Endothelial cell of umbilical vein (primary cell): ENCODE results near the gene CYP27C1. TPM values are rescaled to one million over a fixed set of nuclear protein-coding genes. Genes with fewer than 3 reads are reported as not detected.

ENCODE experiments used
- BruUV-seq: library from RNA; stranded (reverse); fragments of 400-500 nt; replicated peaks from 2 replicates; lab custom pipeline; 2021; lab: Mats Ljungman, UMichigan
- CTCF ChIA-PET: fragments of 300-600, 350-600 bp; sonication (Branson Sonifier 250); formaldehyde crosslinking; loops from one replicate; lab custom pipeline; 2021; ENCODE audit warnings: antibody characterized with exemption, inconsistent platforms; lab: Charles Lee
- POLR2A ChIA-PET: fragments of 300-600, 350-600 bp; sonication (Branson Sonifier 250); formaldehyde crosslinking; loops from one replicate; lab custom pipeline; 2021; ENCODE audit warnings: antibody characterized with exemption, inconsistent platforms; lab: Charles Lee
- DNase-seq: peaks from one replicate; pipeline ENCODE4 v3.0.0-alpha.2; 2011; ENCODE audit warnings: low read depth, low spot score
- FAIRE-seq: peaks from 2 replicates; lab custom pipeline; 2011; peaks lifted over from hg19 to GRCh38; lab: Jason Lieb, UNC
- H2AFZ ChIP-seq: 2 replicates; pipeline ENCODE4 v1.6.0; 2012; ENCODE audit warnings: low read depth, low read length, control low read depth, inconsistent platforms
- H3K27ac ChIP-seq: 2 replicates; pipeline ENCODE4 v1.5.1; 2011; ENCODE audit warnings: low read depth, mild to moderate bottlenecking, control low read depth, low read length, moderate library complexity; ENCODE audit not compliant: insufficient read depth
- H3K27me3 ChIP-seq, 2 experiments: 2 replicates each; pipeline versions ENCODE4 v1.6.0 to v1.6.1; 2011; ENCODE audit warnings: low read length in 2 of 2, mixed read lengths in 1 of 2; ENCODE audit not compliant: control insufficient read depth in 2 of 2, insufficient read depth in 2 of 2
- H3K36me3 ChIP-seq, 2 experiments: 2 replicates in 1 of 2; 3 replicates in 1 of 2; pipeline ENCODE4 v1.5.1; 2011; ENCODE audit warnings: low read length in 2 of 2, mild to moderate bottlenecking in 1 of 2, moderate library complexity in 1 of 2; ENCODE audit not compliant: control insufficient read depth in 2 of 2, insufficient read depth in 2 of 2; ENCODE audit errors: extremely low read depth in 1 of 2
- H3K4me1 ChIP-seq: 3 replicates; pipeline ENCODE4 v1.5.1; 2011; ENCODE audit warnings: mild to moderate bottlenecking, low read length; ENCODE audit not compliant: control insufficient read depth, insufficient read depth; ENCODE audit errors: extremely low read depth
- H3K4me2 ChIP-seq: 2 replicates; pipeline ENCODE4 v1.6.1; 2011; ENCODE audit warnings: low read length, control low read depth, mixed read lengths; ENCODE audit not compliant: insufficient read depth
- H3K4me3 ChIP-seq, 3 experiments: fragments of 200-600 bp in 1 of 3; sonication (generic), shearing (Covaris generic) in 1 of 3; replicated peaks in 1 of 3; 2 replicates each; pipeline ENCODE4 v1.5.1; 2011 to 2016; ENCODE audit warnings: control low read depth in 3 of 3, low read length in 3 of 3, mild to moderate bottlenecking in 2 of 3, inconsistent platforms in 1 of 3, low read depth in 1 of 3, moderate library complexity in 1 of 3; ENCODE audit not compliant: insufficient read depth in 1 of 3
- H3K79me2 ChIP-seq: 2 replicates; pipeline ENCODE4 v1.6.0; 2012; ENCODE audit warnings: low read length, inconsistent platforms; ENCODE audit not compliant: control insufficient read depth, insufficient read depth
- H3K9ac ChIP-seq: replicated peaks from 2 replicates; pipeline ENCODE3; 2011; ENCODE audit warnings: low read length, control low read depth; ENCODE audit not compliant: insufficient read depth; ENCODE audit errors: extremely low read depth
- H3K9me1 ChIP-seq: replicated peaks from 3 replicates; pipeline ENCODE4 v1.6.0; 2011; ENCODE audit warnings: mild to moderate bottlenecking, low read length; ENCODE audit not compliant: control insufficient read depth, insufficient read depth; ENCODE audit errors: extremely low read depth
- H3K9me3 ChIP-seq: replicated peaks from 2 replicates; pipeline ENCODE4 v1.5.1; 2012; ENCODE audit warnings: low read length, inconsistent platforms; ENCODE audit not compliant: control insufficient read depth, insufficient read depth
- H4K20me1 ChIP-seq: replicated peaks from 2 replicates; pipeline ENCODE3; 2011; ENCODE audit warnings: mild to moderate bottlenecking, low read length; ENCODE audit not compliant: control insufficient read depth, insufficient read depth; ENCODE audit errors: extremely low read depth
- EZH2 ChIP-seq: IDR thresholded peaks from 2 replicates; pipeline ENCODE4 v1.6.1; 2012; ENCODE audit warnings: borderline replicate concordance, low read depth, mild to moderate bottlenecking, moderate library complexity, low read length, inconsistent platforms; ENCODE audit not compliant: severe bottlenecking
- FOS ChIP-seq: IDR thresholded peaks from 2 replicates; pipeline ENCODE4 v1.6.1; 2011; ENCODE audit warnings: mild to moderate bottlenecking, low read length, moderate library complexity, borderline replicate concordance; ENCODE audit not compliant: insufficient read depth
- GATA2 ChIP-seq: IDR thresholded peaks from 2 replicates; pipeline ENCODE4 v1.7.0; 2011; ENCODE audit warnings: low read depth, mild to moderate bottlenecking, moderate library complexity, mixed read lengths, low read length; ENCODE audit not compliant: insufficient read length, insufficient read depth
- JUN ChIP-seq: IDR thresholded peaks from 2 replicates; pipeline ENCODE4 v1.6.1; 2011; ENCODE audit warnings: borderline replicate concordance, low read depth; ENCODE audit not compliant: insufficient read length, insufficient read depth
- MYC ChIP-seq: IDR thresholded peaks from one replicate; pipeline ENCODE4 v1.6.1; 2011; ENCODE audit warnings: mild to moderate bottlenecking, low read depth, low read length
- POLR2A ChIP-seq: IDR thresholded peaks from 2 replicates; pipeline ENCODE4 v1.6.1; 2012; ENCODE audit warnings: low read depth, mild to moderate bottlenecking, control low read depth, low read length
- POLR2AphosphoS5 ChIP-seq: IDR thresholded peaks from 2 replicates; pipeline ENCODE4 v1.6.1; 2012; ENCODE audit warnings: low read depth, mild to moderate bottlenecking, control low read depth, low read length, moderate library complexity; ENCODE audit not compliant: insufficient read depth
- dilution Hi-C: fragments of 300-500 bp; cut with MboI; formaldehyde crosslinking; loops from one replicate; pipeline ENCODE4 v1.15.0; 2019; ENCODE audit warnings: low sequenced_read_pairs; ENCODE audit not compliant: extremely low pct_ligation_motif_present
- intact Hi-C: fragments of 100-400 bp; cut with micrococcal nuclease; formaldehyde crosslinking; loops from one replicate; pipeline ENCODE4 v1.10.0; 2022
- polyA plus RNA-seq, 4 experiments: library from polyadenylated mRNA; depleted of rRNA in 3 of 4; stranded (reverse) in 3 of 4; unstranded in 1 of 4; fragments of >200 nt; gene quantifications; 2 replicates each; pipeline versions ENCODE4 v1.2.1 to v1.2.3, GENCODE V29; 2011 to 2012; ENCODE audit warnings: missing spikeins in 1 of 4
- total RNA-seq: library from RNA; stranded (reverse); gene quantifications from 2 replicates; pipeline ENCODE4 v1.2.3, GENCODE V29; 2021
- TF ChIP-seq, protein P1 (sequence below), 2 donors: IDR thresholded peaks; 1 replicate in 1 of 2; 2 replicates in 1 of 2; pipeline ENCODE4 v1.5.1; 2011; ENCODE audit warnings: low read length in 2 of 2, mild to moderate bottlenecking in 2 of 2, moderate library complexity in 2 of 2, control low read depth in 1 of 2, inconsistent platforms in 1 of 2, low read depth in 1 of 2; ENCODE audit not compliant: insufficient read depth in 1 of 2; ENCODE audit errors: extremely low read depth in 1 of 2
- TF ChIP-seq, protein P2 (sequence below): IDR thresholded peaks from 2 replicates; pipeline ENCODE4 v1.6.1; 2011; ENCODE audit not compliant: insufficient read depth, insufficient read length

CYP27C1 gene
- total and polyA plus RNA-seq, 2 donors (not counting 3 experiments of a cell fraction or from before 2014, with no cell fraction given) = not detected

DNA sequence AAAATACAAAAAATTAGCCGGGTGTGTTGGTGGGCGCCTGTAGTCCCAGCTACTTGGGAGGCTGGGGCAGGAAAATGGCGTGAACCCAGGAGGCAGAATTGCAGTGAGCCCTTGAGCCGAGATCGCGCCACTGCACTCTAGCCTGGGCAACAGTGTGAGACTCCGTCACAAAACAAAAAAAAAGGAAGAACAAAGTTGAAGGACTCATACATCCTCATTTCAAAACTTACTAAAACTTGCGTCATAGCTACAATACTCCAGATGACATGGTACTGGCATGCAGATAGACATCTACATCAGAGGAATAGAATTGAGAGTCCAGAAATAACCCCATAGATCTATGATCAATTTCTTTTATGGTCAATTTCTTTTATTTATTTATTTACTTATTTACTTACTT is 13.6 kb upstream of the CYP27C1 start:
- Histone ChIP-seq H4K20me1 (no peaks in the 10 kb centered on the region), H3K27me3 (peaks cover 0 to 3% of the 10 kb centered on the region in 2 experiments), H3K27ac (no peak overlapping the region), H3K9me3 (no peaks in the 10 kb centered on the region), H3K4me2 (no peak overlapping the region), H3K4me3 (no peak overlapping the region), H3K79me2 (no peaks in the 10 kb centered on the region), H3K9me1 (no peaks in the 10 kb centered on the region), H3K4me1 (no peaks in the 10 kb centered on the region), H3K9ac (no peak overlapping the region), H3K36me3 (no peaks in the 10 kb centered on the region), H2AFZ (no peak overlapping the region)
- TF ChIP-seq JUN (no peak), EZH2 (no peak)
- TF ChIP-seq, protein P1, sequence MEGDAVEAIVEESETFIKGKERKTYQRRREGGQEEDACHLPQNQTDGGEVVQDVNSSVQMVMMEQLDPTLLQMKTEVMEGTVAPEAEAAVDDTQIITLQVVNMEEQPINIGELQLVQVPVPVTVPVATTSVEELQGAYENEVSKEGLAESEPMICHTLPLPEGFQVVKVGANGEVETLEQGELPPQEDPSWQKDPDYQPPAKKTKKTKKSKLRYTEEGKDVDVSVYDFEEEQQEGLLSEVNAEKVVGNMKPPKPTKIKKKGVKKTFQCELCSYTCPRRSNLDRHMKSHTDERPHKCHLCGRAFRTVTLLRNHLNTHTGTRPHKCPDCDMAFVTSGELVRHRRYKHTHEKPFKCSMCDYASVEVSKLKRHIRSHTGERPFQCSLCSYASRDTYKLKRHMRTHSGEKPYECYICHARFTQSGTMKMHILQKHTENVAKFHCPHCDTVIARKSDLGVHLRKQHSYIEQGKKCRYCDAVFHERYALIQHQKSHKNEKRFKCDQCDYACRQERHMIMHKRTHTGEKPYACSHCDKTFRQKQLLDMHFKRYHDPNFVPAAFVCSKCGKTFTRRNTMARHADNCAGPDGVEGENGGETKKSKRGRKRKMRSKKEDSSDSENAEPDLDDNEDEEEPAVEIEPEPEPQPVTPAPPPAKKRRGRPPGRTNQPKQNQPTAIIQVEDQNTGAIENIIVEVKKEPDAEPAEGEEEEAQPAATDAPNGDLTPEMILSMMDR (IDR thresholded peaks at IDR 0.05; ENCODE audit: extremely low read depth in 1 of 2, insufficient read depth in 1 of 2, low read depth in 1 of 2, low read length in 2 of 2) = no peak
- ChIA-PET POLR2A (no interaction called here), CTCF (interaction anchor here (1.0 kb wide), 1 partner anchor 165 kb away, joined by 3 read pairs; no protein-coding TSS in a partner anchor)
- no TSS peak for BruUV-seq
- no peak for DNase-seq
- no peak for FAIRE-seq
- dilution Hi-C loops (no loop called here), intact Hi-C loops (no loop called here)

DNA sequence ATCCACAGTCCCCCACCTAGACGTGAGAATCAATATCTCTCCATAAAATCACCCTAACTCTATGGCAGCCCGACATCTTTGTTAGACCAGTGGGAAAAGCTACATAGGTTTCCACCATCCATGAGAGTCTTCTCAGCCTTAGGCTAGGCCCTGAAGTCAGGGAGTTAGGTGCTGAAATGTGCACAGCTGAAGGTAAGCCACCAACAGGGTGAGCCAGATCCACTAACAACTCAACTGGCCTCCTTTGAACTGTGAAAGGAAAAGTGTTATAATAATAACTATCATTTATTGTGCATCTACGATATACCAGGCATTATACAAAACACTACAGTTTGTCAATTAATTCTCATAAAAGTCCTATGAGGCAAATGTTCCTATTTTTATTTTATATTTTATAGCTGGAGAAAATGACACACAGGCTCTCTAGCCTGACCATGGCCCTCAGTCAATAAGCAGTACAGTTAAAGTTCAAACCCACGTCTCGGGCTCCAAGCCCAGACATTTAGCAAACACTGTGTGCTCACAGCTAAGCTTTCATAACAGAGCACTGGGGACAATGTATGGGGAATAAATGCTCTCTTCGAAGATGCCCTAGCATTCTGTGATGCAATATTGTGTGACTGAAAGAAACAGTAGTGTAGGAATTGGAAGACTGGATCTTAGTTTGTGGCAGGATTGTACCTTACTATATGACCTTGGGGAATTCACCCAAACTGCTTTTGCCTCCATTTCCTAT is 11.2 kb upstream of the CYP27C1 start:
- ChIA-PET CTCF (no interaction called here), POLR2A (no interaction called here)
- Histone ChIP-seq H4K20me1 (no peaks in the 10 kb centered on the region), H3K4me1 (peaks cover 8% of the 10 kb centered on the region), H3K36me3 (no peaks in the 10 kb centered on the region), H2AFZ (no peak overlapping the region), H3K9me1 (no peaks in the 10 kb centered on the region), H3K9ac (no peak overlapping the region), H3K9me3 (no peaks in the 10 kb centered on the region), H3K4me3 (no peak overlapping the region), H3K27ac (no peak overlapping the region), H3K79me2 (no peaks in the 10 kb centered on the region), H3K4me2 (no peak overlapping the region), H3K27me3 (peaks cover 0 to 3% of the 10 kb centered on the region in 2 experiments)
- intact Hi-C loops = no loop called here
- no TSS peak for BruUV-seq
- FAIRE-seq (no peak), DNase-seq (no peak)
- dilution Hi-C loops = no loop called here
- TF ChIP-seq, protein P1 (IDR thresholded peaks at IDR 0.05; ENCODE audit: extremely low read depth in 1 of 2, insufficient read depth in 1 of 2, low read depth in 1 of 2, low read length in 2 of 2) = no peak
- TF ChIP-seq POLR2A = no peak
- no peak for TF ChIP-seq EZH2
- no peak for TF ChIP-seq FOS
- no peak for TF ChIP-seq MYC
- TF ChIP-seq JUN = no peak
- TF ChIP-seq GATA2 = no peak
- TF ChIP-seq, protein P2, sequence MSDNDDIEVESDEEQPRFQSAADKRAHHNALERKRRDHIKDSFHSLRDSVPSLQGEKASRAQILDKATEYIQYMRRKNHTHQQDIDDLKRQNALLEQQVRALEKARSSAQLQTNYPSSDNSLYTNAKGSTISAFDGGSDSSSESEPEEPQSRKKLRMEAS = no peak
- no peak for TF ChIP-seq POLR2AphosphoS5
